Suprapubic skin (tissue), 4 donors: ENCODE results near the gene TTC28.

Source experiments
- CTCF ChIP-seq, 2 donors: fragments of 200-600 bp in 1 of 2; fragments of 450-650 bp in 1 of 2; sonication (generic) in 1 of 2; IDR thresholded peaks; one replicate each; pipeline ENCODE4 v1.5.1; 2016 to 2019; ENCODE audit warnings: antibody characterized with exemption in 2 of 2, mild to moderate bottlenecking in 1 of 2, moderate library complexity in 1 of 2
- EP300 ChIP-seq: sonication (generic); formaldehyde crosslinking; IDR thresholded peaks from one replicate; pipeline ENCODE4 v1.6.1; 2017; ENCODE audit warnings: antibody characterized with exemption
- POLR2A ChIP-seq, 2 donors: fragments of 450-650 bp; IDR thresholded peaks; one replicate each; pipeline ENCODE4 v1.6.1; 2017; ENCODE audit warnings: antibody characterized with exemption in 2 of 2, mild to moderate bottlenecking in 2 of 2, moderate library complexity in 2 of 2
- POLR2AphosphoS5 ChIP-seq, 3 donors: sonication (generic); formaldehyde crosslinking; IDR thresholded peaks; one replicate each; pipeline ENCODE4 v1.6.1; 2017; ENCODE audit warnings: antibody characterized with exemption in 3 of 3

DNA sequence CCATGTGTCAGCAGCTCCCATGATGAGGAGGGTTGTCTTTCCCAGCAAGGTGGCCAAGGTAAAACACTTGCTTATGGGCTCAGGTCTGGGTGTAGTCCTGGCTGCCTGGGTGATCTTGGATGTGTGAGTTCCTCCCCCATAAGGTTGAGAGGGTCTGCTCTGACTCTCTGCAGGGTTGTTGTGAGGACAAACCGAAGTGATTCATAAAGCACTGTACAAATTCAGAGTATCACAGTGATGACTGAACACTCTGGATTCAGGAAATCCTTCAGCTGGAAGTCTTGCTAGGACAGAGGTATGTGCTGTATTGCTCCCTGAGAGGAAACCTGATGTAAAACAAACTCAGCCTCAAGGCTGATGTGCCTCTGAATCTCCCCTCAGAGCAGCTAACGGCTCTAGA is 539.7 kb downstream of the TTC28 start:
- TF ChIP-seq CTCF (IDR thresholded peaks at IDR 0.05) (no peak), POLR2AphosphoS5 (IDR thresholded peaks at IDR 0.05) (no peak), POLR2A (IDR thresholded peaks at IDR 0.05) (no peak), EP300 (no peak)
